K562 (cell line): ENCODE measurements around the gene NDRG4. TPM values are rescaled to one million over a fixed set of nuclear protein-coding genes. Genes with fewer than 3 reads are reported as not detected.

Experiments
- ATAC-seq: fragments of 200-7000 bp; cut with Tn5 transposase; 3 replicates; pipeline ENCODE4 v1.9.1; 2020; ENCODE audit warnings: moderate library complexity
- BruUV-seq: library from RNA; stranded (reverse); fragments of 400-500 nt; replicated peaks from 2 replicates; lab custom pipeline; 2021; lab: Mats Ljungman, UMichigan
- CTCF ChIA-PET: fragments of 300-600 bp; formaldehyde crosslinking; extraction: SDS; loops from one replicate; lab custom pipeline; 2021; ENCODE audit warnings: low intra/inter-chr PET ratio; lab: Yijun Ruan, JAX
- POLR2A ChIA-PET: fragments of 300-600, 350-650 bp; sonication (Branson Sonifier 250); formaldehyde crosslinking; extraction: SDS; loops from one replicate; lab custom pipeline; 2021; ENCODE audit warnings: antibody characterized with exemption, inconsistent platforms; lab: Yijun Ruan, JAX
- DNase-seq, 4 experiments: peaks; one replicate each; pipeline versions ENCODE4 v3.0.0 to v3.0.0-alpha.2; 2011 to 2018; ENCODE audit warnings: low spot score in 3 of 4, mixed read lengths in 3 of 4; ENCODE audit errors: extremely low read depth in 1 of 4
- FAIRE-seq: peaks from 2 replicates; lab custom pipeline; 2011; peaks lifted over from hg19 to GRCh38; lab: Jason Lieb, UNC
- H2AFZ ChIP-seq: 2 replicates; pipeline ENCODE4 v1.6.0; 2011; ENCODE audit warnings: low read depth, low read length, control low read depth, inconsistent platforms
- H3K27ac ChIP-seq: fragments of 200-600 bp; 3 replicates; pipeline ENCODE4 v1.8.0; 2011; ENCODE audit warnings: low read depth, mild to moderate bottlenecking, control low read depth, inconsistent platforms, low read length, moderate library complexity, mixed read lengths; ENCODE audit errors: extremely low read depth
- H3K27me3 ChIP-seq, 2 experiments: fragments of 300-600 bp in 1 of 2; 2 replicates in 1 of 2; 3 replicates in 1 of 2; pipeline versions ENCODE4 v1.6.0 to v1.8.0; 2011; ENCODE audit warnings: inconsistent platforms in 2 of 2, low read length in 2 of 2, mild to moderate bottlenecking in 1 of 2, mixed read lengths in 1 of 2, moderate library complexity in 1 of 2; ENCODE audit not compliant: control insufficient read depth in 2 of 2, insufficient read depth in 2 of 2
- H3K36me3 ChIP-seq: fragments of 300-600 bp; 3 replicates; pipeline ENCODE4 v1.8.0; 2011; ENCODE audit warnings: mild to moderate bottlenecking, low read length, inconsistent platforms; ENCODE audit not compliant: control insufficient read depth, insufficient read depth
- H3K4me1 ChIP-seq, 2 experiments: fragments of 200-600 bp in 1 of 2; replicated peaks in 1 of 2; 2 replicates in 1 of 2; 3 replicates in 1 of 2; pipeline versions ENCODE4 v1.5.1 to v1.8.0; 2011; ENCODE audit warnings: inconsistent platforms in 2 of 2, low read length in 2 of 2, mild to moderate bottlenecking in 1 of 2, mixed read lengths in 1 of 2, moderate library complexity in 1 of 2; ENCODE audit not compliant: control insufficient read depth in 2 of 2, insufficient read depth in 2 of 2
- H3K4me2 ChIP-seq: 2 replicates; pipeline ENCODE4 v1.6.1; 2011; ENCODE audit warnings: low read length, control low read depth, inconsistent platforms, mixed read lengths; ENCODE audit not compliant: insufficient read depth
- H3K4me3 ChIP-seq: fragments of 200-600 bp; sonication (generic), shearing (Covaris generic); 2 replicates; pipeline ENCODE4 v1.5.1; 2016; ENCODE audit warnings: control low read depth, inconsistent platforms
- H3K79me2 ChIP-seq: fragments of 200-600 bp; 3 replicates; pipeline ENCODE4 v1.8.0; 2011; ENCODE audit warnings: low read length, inconsistent platforms; ENCODE audit not compliant: control insufficient read depth, insufficient read depth
- H3K9ac ChIP-seq, 2 experiments: 2 replicates each; pipeline versions ENCODE4 v1.6.0 to v1.6.1; 2011; ENCODE audit warnings: low read depth in 2 of 2, low read length in 2 of 2, control low read depth in 1 of 2, inconsistent platforms in 1 of 2, mild to moderate bottlenecking in 1 of 2, mixed read lengths in 1 of 2; ENCODE audit not compliant: insufficient read depth in 1 of 2
- H3K9me1 ChIP-seq: one replicate; pipeline ENCODE4 v1.6.0; 2011; ENCODE audit warnings: inconsistent platforms, mild to moderate bottlenecking, low read length, moderate library complexity; ENCODE audit not compliant: control insufficient read depth, insufficient read depth
- H3K9me3 ChIP-seq: replicated peaks from 2 replicates; pipeline ENCODE4 v1.5.1; 2011; ENCODE audit warnings: low read depth, low read length, inconsistent platforms; ENCODE audit not compliant: control insufficient read depth, insufficient read depth
- H4K20me1 ChIP-seq: replicated peaks from 2 replicates; pipeline ENCODE4 v1.6.1; 2011; ENCODE audit warnings: low read length, inconsistent platforms, mixed read lengths; ENCODE audit not compliant: control insufficient read depth, insufficient read depth
- ATF7 ChIP-seq: fragments of 450-650 bp; IDR thresholded peaks from 2 replicates; pipeline ENCODE4 v1.7.1; 2014; ENCODE audit warnings: mild to moderate bottlenecking, moderate library complexity
- FOSL1 ChIP-seq: fragments of 200-800 bp; sonication (Bioruptor generic); conservative IDR thresholded peaks from 2 replicates; pipeline ENCODE4 v1.6.1; 2016; ENCODE audit warnings: missing genetic modification characterization, missing compliant biosample characterization
- FOXA3 ChIP-seq, 2 experiments: fragments of 450-650 bp in 1 of 2; sonication (generic) in 1 of 2; formaldehyde crosslinking; IDR thresholded peaks in 1 of 2; conservative IDR thresholded peaks in 1 of 2; 2 replicates each; pipeline versions ENCODE4 v1.4.0 to v1.8.0; 2020 to 2022; ENCODE audit warnings: mild to moderate bottlenecking in 2 of 2, missing genetic modification reagents in 1 of 2
- HDGF ChIP-seq: fragments of 450-650 bp; IDR thresholded peaks from 2 replicates; pipeline ENCODE4 v1.6.1; 2016
- HEY1 ChIP-seq: fragments of 250-450 bp; sonication (Bioruptor Pico); IDR thresholded peaks from 2 replicates; pipeline ENCODE4 v1.5.0; 2020; ENCODE audit warnings: mild to moderate bottlenecking, moderate library complexity, borderline replicate concordance
- JUND ChIP-seq, 2 experiments: IDR thresholded peaks; 2 replicates in 1 of 2; 3 replicates in 1 of 2; pipeline ENCODE4 v1.6.1; 2011; ENCODE audit warnings: borderline replicate concordance in 2 of 2, low read depth in 2 of 2, low read length in 2 of 2, improper control_type of control experiment in 1 of 2, missing biosample characterization in 1 of 2, missing genetic modification characterization in 1 of 2, missing genetic modification reagents in 1 of 2
- SMARCA4 ChIP-seq: fragments of 450-650 bp; IDR thresholded peaks from 2 replicates; pipeline ENCODE4 v1.6.1; 2016
- SRSF7 ChIP-seq: fragments of 200-400 bp; formaldehyde crosslinking; optimal IDR thresholded peaks from 2 replicates; pipeline ENCODE3; 2017; ENCODE audit warnings: mild to moderate bottlenecking, low read depth, low read length
- TEAD2 ChIP-seq: fragments of 450-650 bp; IDR thresholded peaks from 2 replicates; pipeline ENCODE4 v1.6.1; 2016; ENCODE audit warnings: missing genetic modification characterization, control low read depth, missing compliant biosample characterization
- ZNF445 ChIP-seq: fragments of 250-450 bp; sonication (Bioruptor Pico); IDR thresholded peaks from 2 replicates; pipeline ENCODE4 v1.4.0; 2020; ENCODE audit warnings: low read depth, mild to moderate bottlenecking, moderate library complexity
- ZNF583 ChIP-seq: fragments of 250-450 bp; sonication (Bioruptor Pico); IDR thresholded peaks from 2 replicates; pipeline ENCODE4 v1.4.0; 2020
- ZNF780A ChIP-seq: fragments of 250-450 bp; sonication (Bioruptor Pico); IDR thresholded peaks from 2 replicates; pipeline ENCODE4 v1.5.0; 2021; ENCODE audit warnings: mild to moderate bottlenecking
- WGBS: fragments of 100-300 bp; shearing (Covaris generic); methylation state at CpG from one replicate; pipeline ENCODE4 v1.1.6; 2016; ENCODE audit warnings: low coverage, mixed read lengths; ENCODE audit not compliant: insufficient coverage; ENCODE audit errors: missing lambda C conversion rate; 5-methylcytosine and 5-hydroxymethylcytosine counted together
- in situ Hi-C: fragments of 300-500 bp; cut with MboI; formaldehyde crosslinking; loops from 4 replicates; pipeline ENCODE4 v1.15.0; 2018; ENCODE audit warnings: inconsistent platforms, mixed read lengths
- intact Hi-C: fragments of 100-400 bp; cut with micrococcal nuclease; formaldehyde crosslinking; loops from 2 replicates; pipeline ENCODE4 v1.14.2; 2022
- polyA plus RNA-seq, 8 experiments: library from polyadenylated mRNA; depleted of rRNA in 4 of 8; stranded (reverse) in 5 of 8; unstranded in 3 of 8; fragments of >200 nt; fragmentation: Nextera tagmentation in 2 of 8; fragmentation: Illumina TruSeq in 1 of 8; extraction: Ambion mirVana in 2 of 8; extraction: Trizol in 1 of 8; gene quantifications; 2 replicates each; pipeline versions ENCODE4 v1.2.1 to v1.2.3, GENCODE V29; 2011 to 2014; ENCODE audit warnings: inconsistent platforms in 1 of 8, missing spikeins in 1 of 8
- total RNA-seq, 7 experiments: library from RNA; depleted of rRNA in 6 of 7; stranded (reverse); fragments of >200 nt in 6 of 7; fragmentation: Illumina TruSeq in 2 of 7; extraction: Trizol in 2 of 7; gene quantifications; 2 replicates each; pipeline versions ENCODE4 v1.2.1 to v1.2.3, GENCODE V29; 2011 to 2021; ENCODE audit warnings: low replicate concordance in 1 of 7
- TF ChIP-seq, protein P1 (sequence below), 2 experiments: IDR thresholded peaks in 1 of 2; conservative IDR thresholded peaks in 1 of 2; 2 replicates each; pipeline ENCODE4 v1.6.1; 2016; ENCODE audit warnings: low read depth in 2 of 2, mild to moderate bottlenecking in 1 of 2, missing compliant biosample characterization in 1 of 2, missing genetic modification characterization in 1 of 2, moderate library complexity in 1 of 2
- TF ChIP-seq, protein P2 (sequence below), 2 experiments: fragments of 450-650 bp in 1 of 2; sonication (generic) in 1 of 2; formaldehyde crosslinking in 1 of 2; IDR thresholded peaks in 1 of 2; conservative IDR thresholded peaks in 1 of 2; 2 replicates each; pipeline versions ENCODE4 v1.6.1 to v1.8.1; 2016 to 2023; ENCODE audit warnings: mild to moderate bottlenecking in 2 of 2, moderate library complexity in 2 of 2, inconsistent platforms in 1 of 2, missing genetic modification reagents in 1 of 2

The NDRG4 gene
- total and polyA plus RNA-seq, 9 of the 15 experiments (the other 6 are each of a cell fraction or from before 2014, with no cell fraction given): 0.06 to 0.95 (median 0.28) TPM

DNA sequence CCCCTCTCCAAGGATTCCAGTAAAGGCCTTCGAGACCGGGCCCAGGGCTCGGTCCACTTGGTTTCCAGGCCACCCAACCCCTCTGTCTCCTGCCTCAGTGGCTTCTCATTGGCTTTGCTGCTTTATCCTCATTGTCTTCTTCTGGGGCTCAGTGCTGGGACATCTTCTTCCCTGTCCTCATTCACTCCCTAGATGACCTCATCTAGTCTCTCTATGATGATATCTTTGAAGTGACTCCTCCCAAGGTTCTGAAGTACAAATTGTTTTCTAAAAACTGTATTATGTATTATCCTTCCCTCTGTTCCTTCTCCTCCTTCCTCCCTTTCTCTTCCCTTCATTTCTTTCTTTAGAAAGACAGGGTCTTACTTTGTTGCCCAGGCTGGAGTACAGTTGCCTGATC lies 27.1 kb upstream of the NDRG4 start:
- ATAC-seq: 0 out of 3 replicates have a peak, but pooled peaks have one; percentile 27
- in situ Hi-C loops: no loop called here
- H3K4me2 ChIP-seq: no peak overlapping the region

GRCh38 chr16:58474296-58474695 lies 25.6 kb upstream of the NDRG4 start:
- Histone ChIP-seq H3K27ac (no peak overlapping the region), H4K20me1 (peaks cover 6% of the 10 kb centered on the region; the same call in 1 of the 2 replicates), H3K4me1 (no peaks in the 10 kb centered on the region), H3K4me2 (no peak overlapping the region), H3K36me3 (no peaks in the 10 kb centered on the region), H3K9ac (no peak overlapping the region), H3K4me3 (no peak overlapping the region), H3K9me1 (no peaks in the 10 kb centered on the region), H3K9me3 (no peaks in the 10 kb centered on the region), H3K27me3 (peaks cover 10 to 17% of the 10 kb centered on the region in 2 experiments; a peak in 4 of 5 replicates), H2AFZ (no peak overlapping the region), H3K79me2 (no peaks in the 10 kb centered on the region)
- in situ Hi-C loops (no loop called here), intact Hi-C loops (no loop called here)
- POLR2A ChIA-PET: no interaction called here
- no peak for ATAC-seq
- WGBS: 6% methylated on average over 10 of the region's 10 CpGs
- no peak for DNase-seq
- BruUV-seq: no TSS peak
- FAIRE-seq: no peak
- CTCF ChIA-PET: no interaction called here
- TF ChIP-seq HEY1 (CRISPR knock-in tag) (no peak), ZNF780A (CRISPR knock-in tag) (no peak), FOXA3 (CRISPR knock-in tag; conservative IDR thresholded peaks at IDR 0.05 in 1 of 2, IDR thresholded peaks at IDR 0.05 in 1 of 2) (no peak), SRSF7 (no peak), SMARCA4 (no peak), TEAD2 (tag) (no peak), ZNF445 (no peak), HDGF (no peak)
- TF ChIP-seq, protein P1, sequence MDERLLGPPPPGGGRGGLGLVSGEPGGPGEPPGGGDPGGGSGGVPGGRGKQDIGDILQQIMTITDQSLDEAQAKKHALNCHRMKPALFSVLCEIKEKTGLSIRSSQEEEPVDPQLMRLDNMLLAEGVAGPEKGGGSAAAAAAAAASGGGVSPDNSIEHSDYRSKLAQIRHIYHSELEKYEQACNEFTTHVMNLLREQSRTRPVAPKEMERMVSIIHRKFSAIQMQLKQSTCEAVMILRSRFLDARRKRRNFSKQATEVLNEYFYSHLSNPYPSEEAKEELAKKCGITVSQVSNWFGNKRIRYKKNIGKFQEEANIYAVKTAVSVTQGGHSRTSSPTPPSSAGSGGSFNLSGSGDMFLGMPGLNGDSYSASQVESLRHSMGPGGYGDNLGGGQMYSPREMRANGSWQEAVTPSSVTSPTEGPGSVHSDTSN (CRISPR knock-in tag; IDR thresholded peaks at IDR 0.05; ENCODE audit: low read depth): no peak
- TF ChIP-seq, protein P1 (tag; conservative IDR thresholded peaks at IDR 0.05; ENCODE audit: low read depth): no peak

More for the DNA sequence above, 27.1 kb upstream of the NDRG4 start:
- Histone ChIP-seq H3K9me1 (no peaks in the 10 kb centered on the region), H3K9ac (no peak overlapping the region), H3K79me2 (no peaks in the 10 kb centered on the region), H3K27ac (no peak overlapping the region), H2AFZ (no peak overlapping the region), H4K20me1 (peaks cover 6% of the 10 kb centered on the region; the same call in 1 of the 2 replicates), H3K4me3 (no peak overlapping the region), H3K4me1 (no peaks in the 10 kb centered on the region), H3K9me3 (no peaks in the 10 kb centered on the region), H3K27me3 (peaks cover 13 to 24% of the 10 kb centered on the region in 2 experiments; a peak in 4 of 5 replicates), H3K36me3 (no peaks in the 10 kb centered on the region)
- POLR2A ChIA-PET: interaction anchor here (0.6 to 1.8 kb wide), 5 partner anchors 17 to 176 kb away, joined by 3 to 7 read pairs (median 4); no protein-coding TSS in a partner anchor
- DNase-seq: no peak
- intact Hi-C loops: no loop called here
- 4% methylated on average over 3 of the region's 3 CpGs for WGBS
- CTCF ChIA-PET: no interaction called here
- no peak for FAIRE-seq
- TF ChIP-seq FOSL1 (peak; percentile 26; the same call in 1 of the 2 replicates), JUND (IDR thresholded peaks at IDR 0.05; ENCODE audit: borderline replicate concordance, low read depth, low read length) (no peak; the same call in 1 of the 2 replicates), JUND (tag; IDR thresholded peaks at IDR 0.05; ENCODE audit: borderline replicate concordance, low read depth, low read length) (peak; percentile 66; the same call in 2 of the 3 replicates), ATF7 (peak; percentile 44; the same call in 1 of the 2 replicates), ZNF583 (no peak)
- TF ChIP-seq, protein P2, sequence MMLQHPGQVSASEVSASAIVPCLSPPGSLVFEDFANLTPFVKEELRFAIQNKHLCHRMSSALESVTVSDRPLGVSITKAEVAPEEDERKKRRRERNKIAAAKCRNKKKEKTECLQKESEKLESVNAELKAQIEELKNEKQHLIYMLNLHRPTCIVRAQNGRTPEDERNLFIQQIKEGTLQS (IDR thresholded peaks at IDR 0.05): peak; percentile 67
- TF ChIP-seq, protein P2 (CRISPR knock-in tag; conservative IDR thresholded peaks at IDR 0.05): no peak
- no TSS peak for BruUV-seq
